Breast epithelium (tissue), 4 donors: ENCODE measurements around the gene TRPM5. TPM values are rescaled to one million over a fixed set of nuclear protein-coding genes. Genes with fewer than 3 reads are reported as not detected.

Experiments
- DNase-seq, 2 donors: peaks; one replicate each; pipeline ENCODE4 v3.0.0-alpha.2; 2019; ENCODE audit warnings: low spot score in 2 of 2
- H3K27ac ChIP-seq, 2 donors: fragments of 200-600 bp; sonication (generic) in 1 of 2; one replicate each; pipeline ENCODE4 v1.5.1; 2016 to 2019; ENCODE audit warnings: mild to moderate bottlenecking in 1 of 2
- H3K27me3 ChIP-seq, 2 donors: fragments of 200-600 bp; sonication (generic) in 1 of 2; one replicate each; pipeline versions ENCODE4 v1.5.1 to v1.6.0; 2017 to 2019; ENCODE audit warnings: control low read depth in 1 of 2, mild to moderate bottlenecking in 1 of 2
- H3K36me3 ChIP-seq: fragments of 200-600 bp; one replicate; pipeline ENCODE4 v1.5.1; 2019
- H3K4me1 ChIP-seq, 2 donors: fragments of 200-600 bp; sonication (generic); one replicate each; pipeline ENCODE4 v1.5.1; 2016 to 2019; ENCODE audit warnings: control low read depth in 1 of 2
- H3K4me3 ChIP-seq, 3 donors: fragments of 200-600 bp; sonication (generic); 1 replicate in 2 of 3; 2 replicates in 1 of 3; pipeline ENCODE4 v1.5.1; 2016 to 2019; ENCODE audit warnings: mild to moderate bottlenecking in 3 of 3, moderate library complexity in 2 of 3
- H3K9me3 ChIP-seq, 2 donors: fragments of 200-600 bp; sonication (generic) in 1 of 2; one replicate each; pipeline ENCODE4 v1.5.1; 2016 to 2019; ENCODE audit warnings: control low read depth in 1 of 2
- CTCF ChIP-seq, 3 donors: fragments of 450-650 bp; IDR thresholded peaks; one replicate each; pipeline ENCODE4 v1.5.1; 2016 to 2017; ENCODE audit warnings: antibody characterized with exemption in 3 of 3, mild to moderate bottlenecking in 3 of 3, moderate library complexity in 3 of 3
- POLR2A ChIP-seq: fragments of 450-650 bp; IDR thresholded peaks from one replicate; pipeline ENCODE4 v1.6.1; 2016; ENCODE audit warnings: antibody characterized with exemption, mild to moderate bottlenecking, moderate library complexity
- POLR2AphosphoS5 ChIP-seq, 3 donors: sonication (generic); formaldehyde crosslinking; IDR thresholded peaks; one replicate each; pipeline ENCODE4 v1.6.1; 2017; ENCODE audit warnings: antibody characterized with exemption in 3 of 3
- intact Hi-C: fragments of 100-400 bp; cut with DNase I; formaldehyde crosslinking; loops from one replicate; pipeline ENCODE4 v1.15.1; 2023; ENCODE audit warnings: low total_unique reads
- total RNA-seq, 3 donors: library from RNA; depleted of rRNA; stranded (reverse); fragments of >200 nt; gene quantifications; one replicate each; pipeline ENCODE4 v1.1.0, GENCODE V29; 2016

Gene TRPM5
- total RNA-seq, 3 donors from 2014 or later: not detected

- Histone ChIP-seq H3K4me3 (no peak overlapping the region), H3K4me1 (no peaks in the 10 kb centered on the region), H3K9me3 (no peaks in the 10 kb centered on the region), H3K36me3 (no peaks in the 10 kb centered on the region), H3K27ac (no peak overlapping the region), H3K27me3 (no peaks in the 10 kb centered on the region)
- TF ChIP-seq POLR2A (no peak), CTCF (IDR thresholded peaks at IDR 0.05) (no peak), POLR2AphosphoS5 (IDR thresholded peaks at IDR 0.05) (no peak)
- DNase-seq: no peak
- intact Hi-C loops: no loop called here
These were observed 29.2 kb upstream of the TRPM5 start for GRCh38 chr11:2473361-2474058.

DNA sequence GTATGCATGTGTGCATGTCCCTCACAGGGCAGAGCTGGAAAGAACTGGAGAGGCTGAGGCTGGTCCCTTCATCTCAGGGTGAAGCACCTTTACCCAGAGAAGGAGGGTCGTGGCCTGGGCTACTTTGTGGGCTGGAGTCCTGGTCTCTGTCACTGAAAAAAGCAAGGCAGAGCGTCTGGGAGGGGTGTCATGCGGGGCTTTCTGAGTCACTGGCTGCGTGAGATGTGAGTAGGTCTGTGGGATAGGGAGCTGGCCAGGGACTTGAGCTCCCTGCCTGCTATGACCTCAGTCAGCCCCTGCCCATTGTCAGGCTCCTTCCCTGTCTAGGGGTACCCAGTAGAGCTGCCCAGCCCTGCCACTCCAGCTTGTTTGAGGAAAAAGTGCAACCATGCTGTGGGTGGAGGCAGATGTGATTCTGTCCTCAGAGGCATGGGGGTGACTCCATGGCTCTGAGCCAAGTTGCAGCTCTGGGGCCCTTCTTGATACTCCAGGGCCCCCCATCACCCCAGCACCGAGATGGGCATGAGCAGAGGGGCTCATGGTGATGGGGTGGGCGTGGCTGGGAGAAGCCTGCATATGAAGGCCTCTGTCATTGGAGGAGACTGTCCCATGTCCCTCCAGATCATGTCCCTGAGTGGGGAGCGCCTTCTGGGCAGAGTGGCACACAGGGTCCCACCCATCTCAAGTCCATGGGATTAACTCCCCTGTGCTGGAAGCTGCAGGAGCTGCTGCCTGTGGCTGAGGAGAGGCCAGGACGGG, 28.3 kb upstream of the TRPM5 start:
- no peaks in the 10 kb centered on the region for H3K36me3 ChIP-seq
- H3K9me3 ChIP-seq: no peaks in the 10 kb centered on the region
- H3K4me3 ChIP-seq: no peak overlapping the region
- no peaks in the 10 kb centered on the region for H3K4me1 ChIP-seq
- no peak for DNase-seq
- TF ChIP-seq CTCF (IDR thresholded peaks at IDR 0.05) (no peak), POLR2AphosphoS5 (IDR thresholded peaks at IDR 0.05) (no peak), POLR2A (no peak)
- H3K27me3 ChIP-seq: no peaks in the 10 kb centered on the region
- intact Hi-C loops: no loop called here
- no peak overlapping the region for H3K27ac ChIP-seq

- TF ChIP-seq CTCF (IDR thresholded peaks at IDR 0.05) (no peak), POLR2AphosphoS5 (IDR thresholded peaks at IDR 0.05) (no peak), POLR2A (no peak)
- H3K27me3 ChIP-seq: no peaks in the 10 kb centered on the region
These were observed 27.4 kb upstream of the TRPM5 start for GRCh38 chr11:2471804-2472096.

GRCh38 chr11:2471048-2471803, 26.9 kb upstream of the TRPM5 start:
- no peaks in the 10 kb centered on the region for H3K36me3 ChIP-seq
- DNase-seq: no peak
- H3K4me3 ChIP-seq: no peak overlapping the region
- no peaks in the 10 kb centered on the region for H3K27me3 ChIP-seq
- no peaks in the 10 kb centered on the region for H3K4me1 ChIP-seq
- TF ChIP-seq CTCF (IDR thresholded peaks at IDR 0.05) (no peak), POLR2A (no peak), POLR2AphosphoS5 (IDR thresholded peaks at IDR 0.05) (no peak)
- no peak overlapping the region for H3K27ac ChIP-seq
- H3K9me3 ChIP-seq: no peaks in the 10 kb centered on the region
- intact Hi-C loops: no loop called here

More at GRCh38 chr11:2471804-2472096, 27.4 kb upstream of the TRPM5 start:
- no peak overlapping the region for H3K4me3 ChIP-seq
- no peaks in the 10 kb centered on the region for H3K9me3 ChIP-seq
- no peak overlapping the region for H3K27ac ChIP-seq
- H3K36me3 ChIP-seq: no peaks in the 10 kb centered on the region
- H3K4me1 ChIP-seq: no peaks in the 10 kb centered on the region
- intact Hi-C loops: no loop called here
- DNase-seq: no peak

DNA sequence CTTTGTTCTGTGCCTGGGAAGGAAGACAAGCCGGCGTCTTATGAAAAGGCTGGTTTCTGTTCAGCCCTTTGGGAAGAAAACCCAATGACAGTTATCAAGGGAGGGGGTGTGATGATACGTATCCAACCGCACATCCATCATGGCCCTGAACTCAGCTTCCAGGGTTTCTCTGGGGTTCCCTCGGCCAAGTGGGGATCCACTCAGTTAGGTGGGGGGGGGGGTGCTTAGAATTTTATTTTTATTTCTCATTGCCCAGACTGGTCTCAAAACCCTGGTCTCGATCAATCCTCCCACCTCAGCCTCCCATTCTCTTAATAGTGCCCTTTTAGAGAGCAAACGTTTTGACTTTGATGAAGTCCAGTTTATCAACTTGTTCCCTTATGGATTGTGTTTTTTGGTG, 26.2 kb upstream of the TRPM5 start:
- no peaks in the 10 kb centered on the region for H3K27me3 ChIP-seq
- no peak overlapping the region for H3K27ac ChIP-seq
- no peak for DNase-seq
- H3K4me3 ChIP-seq: no peak overlapping the region
- no peak for TF ChIP-seq POLR2A
- TF ChIP-seq CTCF (IDR thresholded peaks at IDR 0.05): no peak
- TF ChIP-seq POLR2AphosphoS5 (IDR thresholded peaks at IDR 0.05): no peak
- no peaks in the 10 kb centered on the region for H3K4me1 ChIP-seq
- H3K9me3 ChIP-seq: no peaks in the 10 kb centered on the region
- no peaks in the 10 kb centered on the region for H3K36me3 ChIP-seq
- intact Hi-C loops: no loop called here
